HG03378 (cell line): ENCODE results near the gene IL31.

Experiments used
- ATAC-seq: cut with Tn5 transposase; IDR thresholded peaks from one replicate; pipeline ENCODE4 v1.9.1; 2021; ENCODE audit warnings: mild to moderate bottlenecking, moderate library complexity; ENCODE audit not compliant: unreplicated experiment

Gene IL31

DNA sequence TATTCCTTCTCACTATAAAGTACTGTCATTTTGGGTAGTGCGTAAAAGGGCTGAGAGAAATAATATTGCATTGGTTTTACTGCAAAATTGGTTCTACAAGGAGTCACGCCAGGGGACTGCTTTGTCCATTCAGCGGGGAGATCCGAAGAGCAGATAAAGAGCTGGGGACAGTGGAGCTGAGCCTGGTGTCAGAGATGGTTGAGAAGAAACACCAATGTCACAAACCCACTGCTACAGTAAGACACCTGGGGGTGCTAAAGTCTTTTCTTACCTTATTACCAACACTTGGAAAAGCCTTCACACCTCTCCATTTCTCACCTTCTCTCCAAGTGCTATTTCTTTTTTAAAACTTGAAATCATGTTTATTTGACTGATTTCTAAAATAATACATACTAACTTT is 14.1 kb downstream of the IL31 start:
- no peak for ATAC-seq

DNA sequence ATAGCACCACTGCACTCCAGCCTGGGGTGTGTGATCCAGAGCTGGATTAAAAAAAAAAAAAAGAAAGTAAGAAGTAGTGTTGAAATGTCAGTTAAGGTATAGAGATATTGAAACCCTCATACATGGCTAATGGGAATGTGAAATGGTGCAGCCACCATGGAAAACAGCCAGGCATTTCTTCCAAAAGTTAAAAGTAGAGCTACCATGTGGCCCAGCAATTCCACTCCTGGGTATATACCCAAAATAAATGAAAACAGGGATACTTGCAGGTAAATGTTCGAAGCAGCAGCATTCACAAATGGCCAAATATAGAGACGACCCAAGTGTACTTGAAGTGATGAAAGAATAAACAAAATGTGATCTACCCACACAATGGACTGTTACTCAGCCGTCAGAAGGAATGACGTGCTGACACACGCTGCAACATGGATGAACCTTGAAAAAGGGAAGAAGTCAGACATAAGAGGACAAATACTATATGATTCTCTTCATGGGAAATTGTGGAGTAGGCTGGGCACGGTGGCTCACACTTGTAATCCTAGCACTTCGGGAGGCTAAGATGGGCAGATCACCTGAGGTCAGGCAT is 15.2 kb downstream of the IL31 start:
- no peak for ATAC-seq

GRCh38 chr12:122155705-122156104 is 18.3 kb downstream of the IL31 start:
- ATAC-seq: no peak

DNA sequence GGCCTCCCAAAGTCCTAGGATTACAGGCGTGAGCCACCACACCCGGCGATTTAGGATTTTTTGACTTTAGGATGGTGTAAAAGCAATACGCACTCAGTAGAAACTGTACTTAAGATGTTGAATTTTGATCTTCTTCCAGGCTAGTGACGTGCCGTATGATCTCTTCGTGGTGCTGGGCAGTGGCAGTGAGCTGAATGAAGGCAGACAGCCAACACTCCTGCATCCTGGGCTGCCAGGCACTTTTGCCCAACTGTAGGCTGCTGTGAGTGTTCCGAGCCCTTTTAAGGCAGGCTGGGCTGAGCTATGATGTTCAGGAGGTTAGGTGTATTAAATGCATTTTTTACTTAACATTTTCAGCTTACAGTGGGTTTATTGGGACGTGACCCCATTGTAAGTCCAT is 21.3 kb downstream of the IL31 start:
- no peak for ATAC-seq

DNA sequence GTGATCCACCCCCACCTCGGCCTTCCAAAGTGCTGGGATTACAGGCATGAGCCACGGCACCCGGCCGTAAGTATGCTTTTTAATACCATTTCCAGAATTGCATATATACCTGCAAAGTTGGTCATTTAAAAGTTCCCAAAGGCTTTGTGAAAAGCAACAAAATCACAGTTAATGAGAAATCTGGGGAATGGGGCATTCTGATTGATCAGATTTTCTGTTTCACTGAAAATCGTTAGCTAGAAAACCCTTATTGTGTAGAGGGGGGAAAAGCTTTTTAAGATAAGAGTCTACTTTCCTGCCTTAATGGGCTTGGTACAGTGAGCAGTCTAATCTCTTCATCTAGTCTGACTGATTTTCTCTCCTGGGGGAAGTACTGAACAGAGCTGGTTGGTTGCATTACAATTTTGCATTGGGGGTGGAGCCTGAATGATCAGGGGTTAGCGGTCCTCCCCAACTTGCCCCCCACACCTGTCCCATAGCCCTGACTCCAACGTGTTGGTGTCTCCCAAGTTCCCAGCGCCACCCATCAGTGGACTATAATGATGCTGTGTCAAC is 23.8 kb downstream of the IL31 start:
- no peak for ATAC-seq

DNA sequence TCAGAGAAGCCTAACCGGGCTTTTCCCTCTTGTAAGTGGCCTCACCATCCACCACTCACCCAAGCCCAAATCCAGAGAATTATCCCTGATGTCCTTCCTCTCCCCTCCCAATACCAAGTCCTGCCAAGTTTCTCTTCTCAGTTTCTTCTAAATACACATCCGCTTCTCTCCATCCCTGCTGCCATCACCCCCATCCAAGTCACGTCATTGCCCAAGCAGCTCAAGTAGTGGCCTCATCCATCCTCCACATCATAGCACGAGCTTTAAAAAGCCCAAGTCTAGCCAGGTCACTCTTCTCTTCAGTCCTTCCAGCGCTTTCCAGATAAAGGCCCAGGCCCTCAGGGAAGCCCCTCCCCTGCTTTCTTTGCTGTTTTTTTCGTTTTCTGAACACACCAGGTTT is 25.4 kb downstream of the IL31 start:
- ATAC-seq: no peak

DNA sequence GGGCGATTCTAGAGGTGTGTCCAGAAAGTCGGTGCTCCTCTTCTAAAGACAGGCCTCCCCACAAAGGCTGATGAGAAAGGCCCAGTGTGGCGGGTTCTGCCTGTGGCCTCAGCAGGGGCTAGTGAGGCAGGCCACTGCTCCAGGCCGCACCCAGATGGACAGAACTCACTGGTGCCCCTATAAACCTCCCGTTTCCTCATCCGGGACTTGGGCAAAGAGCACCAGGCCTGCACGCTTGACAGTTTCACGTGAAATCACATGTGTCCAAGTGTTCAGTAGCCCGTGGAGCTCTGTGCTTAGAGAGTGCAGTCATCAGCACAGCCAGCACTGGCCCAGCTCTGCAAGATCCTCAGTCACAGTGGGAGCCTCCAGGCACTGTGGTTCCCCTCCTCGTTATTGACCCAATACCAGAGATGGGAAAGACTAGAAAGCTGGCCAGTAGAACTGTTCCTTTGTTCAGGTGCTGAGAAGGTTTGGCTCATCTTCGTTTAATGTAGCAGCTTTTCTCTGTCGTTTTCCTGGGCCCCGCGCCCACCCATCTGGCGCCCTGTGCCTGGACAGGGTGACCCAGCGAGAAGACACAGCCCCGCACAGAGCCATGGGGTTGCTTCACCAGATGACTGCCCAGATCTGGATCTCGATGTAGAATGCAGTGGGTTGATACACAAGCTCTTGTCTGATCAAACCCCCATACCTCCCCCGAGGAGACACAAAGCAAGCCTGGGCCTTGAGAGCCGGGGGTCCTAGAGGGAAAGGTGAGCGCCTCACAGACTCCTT is 26.3 kb downstream of the IL31 start:
- ATAC-seq: no peak

DNA sequence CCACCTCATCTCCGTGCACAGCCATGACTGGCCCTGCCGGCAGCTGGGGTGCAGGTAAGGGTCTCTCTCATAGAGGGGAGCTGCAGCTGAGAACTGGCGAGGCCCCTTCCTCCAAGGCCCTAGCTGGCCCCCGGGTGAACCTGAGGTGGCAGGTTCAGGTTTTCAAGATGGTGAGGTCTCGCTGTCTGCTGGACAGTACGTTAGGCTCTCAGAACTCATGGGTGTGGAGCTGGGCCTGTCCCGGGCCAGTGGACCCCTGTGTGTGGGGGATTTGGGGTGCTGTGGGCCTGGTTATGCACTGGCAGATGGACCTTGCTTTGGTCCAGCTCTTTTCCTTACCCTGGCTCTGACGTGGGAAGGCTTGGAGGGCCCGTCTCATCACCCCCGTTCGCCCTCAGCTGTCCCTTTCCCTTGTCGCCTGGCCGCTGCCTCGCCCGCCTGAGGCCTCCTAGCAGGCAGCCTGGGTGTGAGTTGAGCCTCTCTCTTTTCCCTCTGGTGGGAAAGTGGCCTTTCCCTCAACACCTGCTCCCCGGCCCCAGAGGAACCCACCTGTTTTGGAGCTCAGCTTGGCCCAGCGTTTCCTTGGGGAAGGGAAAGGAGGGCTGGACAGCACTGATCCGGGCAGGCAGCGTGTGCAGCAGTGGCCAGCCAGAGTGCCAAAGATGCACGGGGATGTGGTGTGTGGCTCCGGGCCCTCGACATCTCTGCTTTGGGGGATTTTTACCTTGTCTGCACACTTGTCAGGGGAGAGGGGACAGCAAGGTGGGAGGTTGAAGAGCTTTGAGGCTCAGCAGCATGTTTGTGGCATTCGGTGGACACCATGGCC is 28.3 kb downstream of the IL31 start:
- ATAC-seq: no peak

DNA sequence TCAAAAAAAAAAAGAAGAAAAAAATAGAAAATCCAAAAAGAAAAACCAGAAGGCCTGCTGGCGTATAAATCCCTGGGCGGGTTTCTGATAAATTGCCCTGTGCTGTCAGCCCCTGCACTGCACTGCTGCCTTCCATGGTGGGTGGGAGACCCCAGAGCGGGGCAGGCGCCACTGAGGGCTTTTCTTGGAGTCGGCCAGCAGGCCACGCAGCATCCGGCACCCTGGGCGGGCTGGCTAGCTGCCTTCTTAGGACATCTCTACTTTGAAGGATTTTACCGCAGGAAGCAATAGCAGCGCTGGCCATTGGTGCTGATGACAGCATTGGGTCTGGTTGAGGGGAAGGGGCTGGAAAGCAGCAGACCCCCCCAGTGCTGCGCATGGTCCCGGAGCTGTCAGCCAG is 29.1 kb downstream of the IL31 start:
- ATAC-seq: no peak

DNA sequence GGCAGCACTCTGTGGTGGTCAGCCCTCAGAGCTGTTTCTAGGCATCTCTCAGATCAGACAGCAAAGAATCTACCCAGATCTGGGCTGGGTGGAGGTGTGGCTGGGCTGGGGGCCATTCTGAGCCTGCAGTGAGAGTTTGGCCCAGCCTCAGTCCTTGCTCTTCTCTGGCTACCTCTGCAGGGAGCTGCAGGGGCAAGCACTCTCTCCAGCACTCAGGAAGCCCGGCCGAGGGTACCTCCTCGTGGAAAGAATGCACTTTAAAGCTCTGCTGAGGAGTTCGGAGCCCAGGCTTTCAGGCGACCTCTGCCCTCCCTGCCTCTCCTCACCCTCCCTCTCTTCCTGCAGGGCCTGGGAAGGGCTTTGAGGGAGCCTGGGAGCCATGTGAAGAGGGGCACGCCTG is 31.2 kb downstream of the IL31 start:
- ATAC-seq: no peak

DNA sequence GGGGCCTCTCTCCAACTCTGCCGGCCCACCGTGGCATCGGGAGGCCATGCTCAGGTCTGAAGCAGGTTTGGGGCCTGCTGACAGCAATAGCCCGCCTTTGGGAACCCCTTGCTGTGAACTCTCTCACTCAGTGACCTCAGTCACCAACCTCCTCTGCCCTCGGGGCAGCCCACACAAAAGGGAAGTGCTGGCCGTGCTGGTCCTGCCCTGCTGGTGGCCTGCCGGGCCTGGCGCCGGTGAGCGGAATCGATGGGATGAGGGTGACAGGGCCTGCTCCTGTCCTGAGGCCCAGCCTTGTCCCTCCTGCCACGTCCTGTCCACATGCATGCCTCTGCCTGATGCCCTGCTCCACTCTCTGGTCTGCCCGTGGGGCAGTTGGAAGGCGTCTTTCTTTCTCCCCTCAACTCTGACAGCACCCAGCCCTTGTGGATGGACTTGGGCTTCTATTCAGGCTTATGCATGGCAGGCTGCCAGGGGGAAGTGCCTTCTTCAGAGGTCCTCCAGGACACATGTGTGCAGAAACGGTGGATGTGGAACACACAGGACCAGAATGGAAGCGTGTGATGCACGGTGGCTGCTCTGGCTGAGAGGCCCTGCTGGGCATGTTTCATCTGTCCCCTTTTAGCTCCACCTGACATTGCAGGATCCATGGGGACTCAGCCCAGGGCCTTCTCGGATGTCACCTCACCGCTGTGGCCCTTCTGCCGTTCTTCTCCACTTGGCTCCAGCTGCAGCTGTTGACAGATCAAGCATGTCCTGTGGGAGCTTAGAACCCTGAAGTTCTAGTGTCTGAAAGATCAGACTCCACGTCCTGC is 31.9 kb downstream of the IL31 start:
- ATAC-seq: no peak

GRCh38 chr12:122140467-122141257 is 33.4 kb downstream of the IL31 start:
- ATAC-seq: no peak

DNA sequence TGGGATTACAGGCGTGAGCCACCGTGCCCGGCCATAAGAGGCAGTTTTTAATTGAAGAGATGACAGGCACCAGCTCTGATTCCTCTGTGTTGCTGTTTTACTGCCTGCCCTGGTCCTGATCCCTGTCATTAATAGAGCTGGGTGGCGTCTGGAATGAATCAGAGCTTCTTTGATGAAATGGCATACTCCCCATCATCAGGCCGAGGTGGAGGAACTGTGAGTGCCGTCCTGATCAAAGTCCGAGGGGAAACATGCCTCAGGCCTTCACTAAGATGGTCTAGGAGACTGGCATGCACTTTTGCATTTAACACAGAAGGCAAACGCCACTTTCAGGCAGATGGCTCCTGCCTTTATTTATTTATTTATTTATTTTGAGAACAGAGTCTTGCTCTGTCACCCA is 34.1 kb downstream of the IL31 start:
- no peak for ATAC-seq

- ATAC-seq: no peak
Observed at GRCh38 chr12:122139266-122139665, 34.8 kb downstream of the IL31 start.

DNA sequence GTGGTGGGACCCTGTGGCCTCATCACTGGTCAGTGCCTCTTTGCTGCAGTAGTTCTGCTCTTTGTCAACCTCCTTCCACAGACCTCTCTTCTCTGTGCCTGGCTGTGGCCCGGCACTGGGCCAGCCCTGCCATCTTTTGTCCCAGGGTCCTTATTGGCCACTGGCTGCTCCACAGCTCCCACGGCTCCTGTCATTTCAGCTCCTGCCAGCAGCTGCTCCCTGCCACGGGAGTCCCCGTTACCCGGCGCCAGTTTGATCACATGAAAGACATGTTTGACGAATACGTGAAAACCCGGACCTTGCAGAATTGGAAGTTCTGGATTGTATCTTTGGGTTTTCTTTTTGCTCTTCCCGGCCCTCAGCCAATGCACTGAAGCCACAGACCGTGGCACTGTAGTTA is 35.4 kb downstream of the IL31 start:
- no peak for ATAC-seq

DNA sequence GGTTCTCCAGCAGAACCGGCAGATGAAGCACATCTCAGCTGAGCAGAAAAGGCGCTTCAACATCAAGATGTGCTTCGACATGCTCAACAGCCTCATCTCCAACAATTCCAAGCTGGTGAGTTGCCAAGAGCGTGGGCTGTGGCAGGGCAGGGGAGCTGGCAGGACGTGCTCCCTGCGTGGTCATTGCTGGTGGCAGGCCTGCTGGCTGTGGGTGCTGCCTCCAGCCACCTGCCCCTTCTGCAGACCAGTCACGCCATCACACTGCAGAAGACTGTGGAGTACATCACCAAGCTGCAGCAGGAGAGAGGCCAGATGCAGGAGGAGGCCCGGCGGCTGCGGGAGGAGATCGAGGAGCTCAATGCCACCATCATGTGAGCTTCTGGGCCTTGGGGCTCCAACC is 35.8 kb downstream of the IL31 start:
- no peak for ATAC-seq

DNA sequence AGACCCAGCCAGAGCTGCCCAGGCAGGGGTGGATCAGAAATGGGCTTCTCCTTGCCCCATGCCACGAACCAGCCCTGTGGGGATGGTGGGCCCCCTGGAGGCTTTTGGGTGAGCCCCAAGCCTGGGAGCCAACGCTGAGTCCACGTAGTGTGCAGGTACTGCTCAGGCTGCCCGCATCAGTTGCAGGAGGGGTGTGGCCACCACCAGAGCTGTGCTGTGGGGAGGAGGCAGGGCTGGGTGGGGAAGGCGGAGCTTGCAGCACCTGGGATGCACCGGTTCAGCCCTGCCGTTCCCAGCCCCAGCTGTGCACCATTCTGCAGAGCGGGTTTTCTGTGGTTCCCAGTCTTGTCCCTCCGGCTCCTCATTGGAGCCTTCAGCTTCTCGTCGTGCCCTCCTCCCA is 36.3 kb downstream of the IL31 start:
- no peak for ATAC-seq

DNA sequence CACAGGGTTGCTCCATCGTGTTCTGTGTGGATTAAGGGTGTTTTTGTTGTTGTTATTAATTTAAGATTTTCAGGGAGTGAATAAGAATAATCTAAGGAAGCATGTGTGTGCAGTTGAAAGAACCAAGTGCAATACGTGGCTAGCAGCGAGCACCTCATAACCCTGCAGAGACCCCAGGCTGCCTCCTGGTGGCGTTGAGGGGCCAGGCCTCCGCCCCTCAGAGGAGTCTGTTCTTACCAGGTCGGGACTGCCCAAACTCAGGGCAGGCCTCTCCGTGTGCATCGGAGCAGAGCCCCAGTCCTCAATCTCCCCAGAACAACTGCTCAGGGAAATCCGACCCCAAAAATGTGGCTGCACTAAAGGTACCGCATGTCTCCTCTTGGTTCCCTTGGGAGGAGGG is 36.8 kb downstream of the IL31 start:
- no peak for ATAC-seq

- ATAC-seq: no peak
Observed at GRCh38 chr12:122135437-122136031, 38.5 kb downstream of the IL31 start.
